HepG2 (cell line): ENCODE results near the gene CYTH1. TPM values are rescaled to one million over a fixed set of nuclear protein-coding genes. Genes with fewer than 3 reads are reported as not detected.

Experiments
- HBP1 ChIP-seq: IDR thresholded peaks from 2 replicates; pipeline ENCODE4 v1.6.1; 2016; ENCODE audit warnings: low read depth, control low read depth
- MTERF4 ChIP-seq: sonication (generic); formaldehyde crosslinking; IDR thresholded peaks from 2 replicates; pipeline ENCODE4 v1.8.0; 2023; ENCODE audit warnings: mild to moderate bottlenecking, missing genetic modification reagents
- MZF1 ChIP-seq: sonication (generic); formaldehyde crosslinking; IDR thresholded peaks from 2 replicates; pipeline ENCODE4 v1.8.1; 2023; ENCODE audit warnings: mild to moderate bottlenecking, missing genetic modification reagents, borderline replicate concordance
- ZNF383 ChIP-seq: sonication (generic); formaldehyde crosslinking; IDR thresholded peaks from 2 replicates; pipeline ENCODE4 v1.4.0; 2020; ENCODE audit warnings: missing genetic modification reagents, mild to moderate bottlenecking, borderline replicate concordance
- ZNF770 ChIP-seq: sonication (generic); formaldehyde crosslinking; IDR thresholded peaks from 2 replicates; pipeline ENCODE4 v1.5.0; 2020; ENCODE audit warnings: mild to moderate bottlenecking, missing genetic modification reagents
- polyA plus RNA-seq, 8 experiments: library from polyadenylated mRNA; depleted of rRNA in 3 of 8; stranded (reverse) in 7 of 8; unstranded in 1 of 8; fragments of >200 nt; fragmentation: Illumina TruSeq in 4 of 8; extraction: Trizol in 4 of 8; gene quantifications; 2 replicates each; pipeline versions ENCODE4 v1.2.1 to v1.2.3, GENCODE V29; 2011 to 2016; ENCODE audit warnings: low read depth in 4 of 8, missing spikeins in 1 of 8, mixed read lengths in 1 of 8; ENCODE audit not compliant: insufficient read depth in 1 of 8
- total RNA-seq, 5 experiments: library from RNA; depleted of rRNA; stranded (reverse); fragments of >200 nt; fragmentation: Illumina TruSeq; extraction: Trizol; gene quantifications; 2 replicates each; pipeline ENCODE4 v1.2.3, GENCODE V29; 2016; ENCODE audit warnings: low read depth in 1 of 5
- TF ChIP-seq, protein P1 (sequence below): sonication (generic); formaldehyde crosslinking; IDR thresholded peaks from 2 replicates; pipeline ENCODE4 v1.4.0; 2020; ENCODE audit warnings: low read depth, missing genetic modification reagents

The CYTH1 gene
- total and polyA plus RNA-seq, 2 of the 13 experiments (the other 11 are each of a cell fraction or from before 2014, with no cell fraction given), result 20.1 to 48.9 TPM

DNA sequence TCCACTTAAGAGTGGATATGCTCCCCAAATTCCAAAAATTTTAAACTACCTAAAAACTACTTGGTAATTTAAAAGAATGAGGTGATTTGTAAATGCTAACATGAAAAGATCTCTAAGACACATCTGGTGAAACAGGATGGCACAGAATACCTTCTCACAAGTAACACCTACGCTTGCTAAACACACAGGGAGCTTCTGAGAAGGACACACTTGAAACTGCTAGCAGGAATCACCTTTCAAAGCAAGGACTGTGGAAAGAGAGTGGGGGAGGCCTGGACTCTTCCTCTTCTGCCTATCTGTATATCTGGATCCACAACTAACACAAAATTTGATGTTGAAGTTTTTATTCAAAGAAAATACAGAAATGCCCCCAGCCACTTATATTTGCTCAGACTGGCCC, 52.4 kb downstream of the CYTH1 start (continued):
- TF ChIP-seq, protein P1, sequence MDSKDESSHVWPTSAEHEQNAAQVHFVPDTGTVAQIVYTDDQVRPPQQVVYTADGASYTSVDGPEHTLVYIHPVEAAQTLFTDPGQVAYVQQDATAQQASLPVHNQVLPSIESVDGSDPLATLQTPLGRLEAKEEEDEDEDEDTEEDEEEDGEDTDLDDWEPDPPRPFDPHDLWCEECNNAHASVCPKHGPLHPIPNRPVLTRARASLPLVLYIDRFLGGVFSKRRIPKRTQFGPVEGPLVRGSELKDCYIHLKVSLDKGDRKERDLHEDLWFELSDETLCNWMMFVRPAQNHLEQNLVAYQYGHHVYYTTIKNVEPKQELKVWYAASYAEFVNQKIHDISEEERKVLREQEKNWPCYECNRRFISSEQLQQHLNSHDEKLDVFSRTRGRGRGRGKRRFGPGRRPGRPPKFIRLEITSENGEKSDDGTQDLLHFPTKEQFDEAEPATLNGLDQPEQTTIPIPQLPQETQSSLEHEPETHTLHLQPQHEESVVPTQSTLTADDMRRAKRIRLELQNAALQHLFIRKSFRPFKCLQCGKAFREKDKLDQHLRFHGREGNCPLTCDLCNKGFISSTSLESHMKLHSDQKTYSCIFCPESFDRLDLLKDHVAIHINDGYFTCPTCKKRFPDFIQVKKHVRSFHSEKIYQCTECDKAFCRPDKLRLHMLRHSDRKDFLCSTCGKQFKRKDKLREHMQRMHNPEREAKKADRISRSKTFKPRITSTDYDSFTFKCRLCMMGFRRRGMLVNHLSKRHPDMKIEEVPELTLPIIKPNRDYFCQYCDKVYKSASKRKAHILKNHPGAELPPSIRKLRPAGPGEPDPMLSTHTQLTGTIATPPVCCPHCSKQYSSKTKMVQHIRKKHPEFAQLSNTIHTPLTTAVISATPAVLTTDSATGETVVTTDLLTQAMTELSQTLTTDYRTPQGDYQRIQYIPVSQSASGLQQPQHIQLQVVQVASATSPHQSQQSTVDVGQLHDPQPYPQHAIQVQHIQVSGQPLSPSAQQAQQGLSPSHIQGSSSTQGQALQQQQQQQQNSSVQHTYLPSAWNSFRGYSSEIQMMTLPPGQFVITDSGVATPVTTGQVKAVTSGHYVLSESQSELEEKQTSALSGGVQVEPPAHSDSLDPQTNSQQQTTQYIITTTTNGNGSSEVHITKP, result no peak
- no peak for TF ChIP-seq MZF1 (CRISPR knock-in tag)
- no peak for TF ChIP-seq MTERF4 (CRISPR knock-in tag)
- no peak for TF ChIP-seq ZNF383 (CRISPR knock-in tag)
- TF ChIP-seq HBP1, result no peak
- no peak for TF ChIP-seq ZNF770
